Skeletal muscle cell (primary cell): Measurements from ENCODE around the gene CCL3.

Source experiments
- DNase-seq: peaks from one replicate; pipeline ENCODE4 v3.0.0-alpha.2; 2010; ENCODE audit warnings: low read depth
- H3K4me3 ChIP-seq: 2 replicates; pipeline ENCODE4 v1.5.1; 2011; ENCODE audit warnings: low read depth, mild to moderate bottlenecking, control low read depth, low read length, moderate library complexity

CCL3 gene

DNA sequence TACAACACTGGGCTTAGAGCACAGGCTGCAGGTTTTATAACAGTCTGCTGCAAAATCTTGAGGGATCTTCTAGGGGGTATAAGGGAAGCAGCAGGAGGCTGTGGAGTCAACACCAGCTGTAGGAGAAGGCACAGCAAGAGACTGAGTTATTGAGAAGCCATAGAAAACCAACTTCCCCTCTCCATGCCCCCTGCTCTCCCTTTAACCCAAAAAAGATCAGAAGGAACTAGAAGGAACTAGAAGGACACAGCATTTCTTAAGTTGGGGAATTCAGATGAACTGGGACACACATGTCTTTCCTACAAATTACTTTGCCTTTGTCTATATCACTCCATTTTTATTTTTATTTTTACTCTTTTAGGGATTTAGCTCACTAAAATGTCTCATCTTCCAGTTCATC is 32.0 kb downstream of the CCL3 start:
- H3K4me3 ChIP-seq, result no peak overlapping the region
- no peak for DNase-seq

- no peak overlapping the region for H3K4me3 ChIP-seq
- no peak for DNase-seq
Measured at GRCh38 chr17:36055921-36056520, 33.9 kb downstream of the CCL3 start.

- no peak overlapping the region for H3K4me3 ChIP-seq
- no peak for DNase-seq
Measured at GRCh38 chr17:36055171-36055570, 34.8 kb downstream of the CCL3 start.

- no peak for DNase-seq
- no peak overlapping the region for H3K4me3 ChIP-seq
Measured at GRCh38 chr17:36049643-36050042, 40.3 kb downstream of the CCL3 start.

DNA sequence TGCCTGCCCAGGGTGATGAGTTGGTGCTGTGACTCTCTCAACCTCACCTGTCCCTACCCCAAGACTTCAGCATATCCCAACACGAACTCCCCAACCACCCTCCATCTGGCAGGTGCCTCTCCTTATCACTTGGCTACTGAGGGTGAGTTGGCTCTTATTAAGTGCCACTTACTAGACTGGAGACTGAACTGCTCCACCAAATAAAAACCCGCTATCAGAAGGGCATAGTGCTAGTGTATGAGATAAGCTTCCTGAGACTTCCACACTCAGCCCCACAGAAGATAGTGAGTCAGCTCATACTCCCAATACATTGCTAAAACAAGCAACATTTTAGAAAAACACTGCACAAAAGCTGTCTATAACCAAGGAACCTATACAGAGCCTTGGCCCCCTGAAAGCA is 41.9 kb downstream of the CCL3 start:
- no peak for DNase-seq
- H3K4me3 ChIP-seq, result no peak overlapping the region
